Adrenal gland (tissue), 12 donors: ENCODE measurements around the gene TGFB1. TPM values are rescaled to one million over a fixed set of nuclear protein-coding genes. Genes with fewer than 3 reads are reported as not detected.
"Not testable (repeated sequence)": the region's sequence is repeated elsewhere in the genome, so short reads cannot be mapped to it uniquely, and the experiment has no call there.

Experiments
- DNase-seq, 7 donors: peaks; one replicate each; pipeline ENCODE4 v3.0.0-alpha.2; 2019 to 2020
- H3K27ac ChIP-seq, 5 donors: fragments of 200-600 bp; sonication (generic) in 4 of 5; 1 replicate in 3 of 5; 2 replicates in 2 of 5; pipeline versions ENCODE4 v1.5.1 to v1.8.0; 2016 to 2020; ENCODE audit warnings: mild to moderate bottlenecking in 1 of 5
- H3K27me3 ChIP-seq: fragments of 200-600 bp; 2 replicates; pipeline ENCODE4 v1.8.0; 2021
- H3K36me3 ChIP-seq, 2 donors: fragments of 200-600 bp; replicated peaks in 1 of 2; 1 replicate in 1 of 2; 2 replicates in 1 of 2; pipeline versions ENCODE4 v1.5.1 to v1.8.0; 2018 to 2022
- H3K4me1 ChIP-seq, 2 donors: fragments of 200-600 bp; replicated peaks in 1 of 2; 1 replicate in 1 of 2; 2 replicates in 1 of 2; pipeline versions ENCODE4 v1.5.1 to v1.8.0; 2018 to 2021
- H3K4me3 ChIP-seq, 4 donors: fragments of 200-600 bp; sonication (generic) in 3 of 4; one replicate each; pipeline ENCODE4 v1.5.1; 2016 to 2018
- H3K9me3 ChIP-seq, 3 donors: fragments of 200-600 bp; sonication (generic) in 1 of 3; replicated peaks in 1 of 3; 1 replicate in 2 of 3; 2 replicates in 1 of 3; pipeline versions ENCODE4 v1.5.1 to v1.8.0; 2016 to 2021
- POLR2A ChIP-seq, 2 donors: fragments of 450-650 bp; IDR thresholded peaks; one replicate each; pipeline ENCODE4 v1.6.1; 2017; ENCODE audit warnings: antibody characterized with exemption in 2 of 2, mild to moderate bottlenecking in 2 of 2, moderate library complexity in 1 of 2
- WGBS, 4 donors: extraction: QIAGEN DNeasy Blood & Tissue Kit in 2 of 4; methylation state at CpG; one replicate each; pipeline versions ENCODE4 v1.1.5 to v1.1.7; 2013 to 2017; 5-methylcytosine and 5-hydroxymethylcytosine counted together
- intact Hi-C, 2 donors: fragments of 100-400 bp; cut with DNase I; formaldehyde crosslinking; loops; one replicate each; pipeline versions ENCODE4 v1.14.1 to v1.15.0; 2022 to 2023
- polyA plus RNA-seq, 3 donors: library from polyadenylated mRNA; stranded (reverse); fragments of 200-250 nt in 2 of 3; fragments of 350-450 nt in 1 of 3; fragmentation: Illumina TruSeq in 1 of 3; extraction: RNeasy Lipid Tissue Mini Kit (QIAGEN cat#74804) in 1 of 3; gene quantifications; one replicate each; pipeline ENCODE4 v1.2.3, GENCODE V29; 2013 to 2014
- small RNA-seq, 2 donors: library from RNA; depleted of rRNA; stranded (forward); fragments of <200 nt; gene quantifications; one replicate each; pipeline ENCODE3, GENCODE V24; 2016
- total RNA-seq, 9 donors: library from RNA; depleted of rRNA in 4 of 9; stranded (reverse); fragments of >200 nt in 4 of 9; fragments of 120-200 nt in 1 of 9; fragmentation: NEBNext Ultra II Directional in 1 of 9; extraction: Animal tissue kit (Norgen Biotek cat#: 25700) in 1 of 9; gene quantifications; one replicate each; pipeline versions ENCODE4 v1.1.0 to v1.2.4, GENCODE V29; 2013 to 2023
- TF ChIP-seq, protein P1 (sequence below), 6 experiments: fragments of 450-650 bp in 4 of 6; fragments of 200-600 bp in 2 of 6; sonication (generic) in 1 of 6; IDR thresholded peaks; 1 replicate in 5 of 6; 2 replicates in 1 of 6; pipeline versions ENCODE4 v1.5.1 to v1.8.0; 2016 to 2021; ENCODE audit warnings: antibody characterized with exemption in 6 of 6, mild to moderate bottlenecking in 2 of 6, moderate library complexity in 1 of 6
- donor health status: healthy with polysubstance abuse.
- donor health status: Bipolar disorder and iron deficiency.
- donor health status: DM: yes; HTN: yes; CAD: no.
- donor health status: DM: no; HTN: no; CAD: no.
- donor health status: DM: no; HTN: no; CAD: no.
- donor health status: DM: yes; HTN: yes; CAD: no.

The TGFB1 gene
- total and polyA plus RNA-seq, 12 donors, result 1.6 to 75.9 (median 35.7) TPM

DNA sequence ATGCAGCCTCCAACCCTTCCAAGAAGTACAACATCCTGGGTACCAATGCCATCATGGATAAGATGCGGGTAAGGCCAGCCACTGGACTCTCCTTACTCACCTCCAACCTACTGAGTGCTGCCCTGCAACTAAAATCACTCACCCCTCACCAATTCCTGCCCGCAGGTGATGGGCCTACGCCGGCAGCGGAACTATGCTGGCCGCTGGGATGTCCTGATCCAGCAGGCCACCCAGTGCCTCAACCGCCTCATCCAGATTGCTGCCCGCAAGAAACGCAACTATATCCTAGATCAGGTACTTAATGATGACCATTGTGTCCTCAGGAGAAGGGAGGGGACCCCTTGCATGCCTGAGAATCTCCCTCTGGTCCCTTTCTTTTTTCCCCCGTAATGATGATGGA, 59.3 kb downstream of the TGFB1 start:
- no peak for DNase-seq

DNA sequence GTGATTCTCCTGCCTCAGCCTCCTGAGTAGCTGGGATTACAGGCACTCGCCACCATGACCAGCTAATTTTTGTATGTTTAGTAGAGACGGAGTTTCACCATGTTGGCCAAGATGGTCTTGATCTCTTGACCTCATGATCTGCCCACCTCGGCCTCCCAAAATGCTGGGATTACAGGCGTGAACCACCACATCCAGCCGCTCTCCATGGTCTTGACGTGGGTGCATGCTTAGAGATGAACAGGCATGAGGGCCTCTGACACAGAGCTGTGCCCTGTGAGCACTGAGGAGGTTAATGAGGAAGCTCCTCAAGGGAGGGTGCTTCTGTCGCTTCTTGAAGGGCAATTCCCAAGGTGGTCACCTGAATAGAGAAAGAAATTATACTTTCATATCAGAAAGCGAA, 63.9 kb downstream of the TGFB1 start:
- H3K27me3 ChIP-seq, intact Hi-C loops, H3K27ac ChIP-seq, H3K4me3 ChIP-seq, H3K9me3 ChIP-seq, DNase-seq, H3K4me1 ChIP-seq: not testable (repeated sequence)
- 92 to 95% (median 93%) methylated on average over 8 of the region's 8 CpGs for WGBS, 4 donors
- peaks cover 0 to 97% of the 10 kb centered on the region in 2 donors for H3K36me3 ChIP-seq

More for the DNA sequence above, 59.3 kb downstream of the TGFB1 start:
- Histone ChIP-seq H3K4me3 (no peak overlapping the region), H3K36me3 (peaks cover 0 to 79% of the 10 kb centered on the region in 2 donors), H3K27ac (no peak overlapping the region), H3K4me1 (peaks cover 23 to 33% of the 10 kb centered on the region in 2 donors), H3K9me3 (no peaks in the 10 kb centered on the region), H3K27me3 (no peaks in the 10 kb centered on the region)
- intact Hi-C loops, result no loop called here
- no peak for TF ChIP-seq POLR2A (IDR thresholded peaks at IDR 0.05)
- TF ChIP-seq, protein P1, sequence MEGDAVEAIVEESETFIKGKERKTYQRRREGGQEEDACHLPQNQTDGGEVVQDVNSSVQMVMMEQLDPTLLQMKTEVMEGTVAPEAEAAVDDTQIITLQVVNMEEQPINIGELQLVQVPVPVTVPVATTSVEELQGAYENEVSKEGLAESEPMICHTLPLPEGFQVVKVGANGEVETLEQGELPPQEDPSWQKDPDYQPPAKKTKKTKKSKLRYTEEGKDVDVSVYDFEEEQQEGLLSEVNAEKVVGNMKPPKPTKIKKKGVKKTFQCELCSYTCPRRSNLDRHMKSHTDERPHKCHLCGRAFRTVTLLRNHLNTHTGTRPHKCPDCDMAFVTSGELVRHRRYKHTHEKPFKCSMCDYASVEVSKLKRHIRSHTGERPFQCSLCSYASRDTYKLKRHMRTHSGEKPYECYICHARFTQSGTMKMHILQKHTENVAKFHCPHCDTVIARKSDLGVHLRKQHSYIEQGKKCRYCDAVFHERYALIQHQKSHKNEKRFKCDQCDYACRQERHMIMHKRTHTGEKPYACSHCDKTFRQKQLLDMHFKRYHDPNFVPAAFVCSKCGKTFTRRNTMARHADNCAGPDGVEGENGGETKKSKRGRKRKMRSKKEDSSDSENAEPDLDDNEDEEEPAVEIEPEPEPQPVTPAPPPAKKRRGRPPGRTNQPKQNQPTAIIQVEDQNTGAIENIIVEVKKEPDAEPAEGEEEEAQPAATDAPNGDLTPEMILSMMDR (IDR thresholded peaks at IDR 0.05), result no peak
- WGBS, 4 donors, result 89 to 98% (median 96%) methylated on average over 3 to 10 of the region's 10 CpGs

DNA sequence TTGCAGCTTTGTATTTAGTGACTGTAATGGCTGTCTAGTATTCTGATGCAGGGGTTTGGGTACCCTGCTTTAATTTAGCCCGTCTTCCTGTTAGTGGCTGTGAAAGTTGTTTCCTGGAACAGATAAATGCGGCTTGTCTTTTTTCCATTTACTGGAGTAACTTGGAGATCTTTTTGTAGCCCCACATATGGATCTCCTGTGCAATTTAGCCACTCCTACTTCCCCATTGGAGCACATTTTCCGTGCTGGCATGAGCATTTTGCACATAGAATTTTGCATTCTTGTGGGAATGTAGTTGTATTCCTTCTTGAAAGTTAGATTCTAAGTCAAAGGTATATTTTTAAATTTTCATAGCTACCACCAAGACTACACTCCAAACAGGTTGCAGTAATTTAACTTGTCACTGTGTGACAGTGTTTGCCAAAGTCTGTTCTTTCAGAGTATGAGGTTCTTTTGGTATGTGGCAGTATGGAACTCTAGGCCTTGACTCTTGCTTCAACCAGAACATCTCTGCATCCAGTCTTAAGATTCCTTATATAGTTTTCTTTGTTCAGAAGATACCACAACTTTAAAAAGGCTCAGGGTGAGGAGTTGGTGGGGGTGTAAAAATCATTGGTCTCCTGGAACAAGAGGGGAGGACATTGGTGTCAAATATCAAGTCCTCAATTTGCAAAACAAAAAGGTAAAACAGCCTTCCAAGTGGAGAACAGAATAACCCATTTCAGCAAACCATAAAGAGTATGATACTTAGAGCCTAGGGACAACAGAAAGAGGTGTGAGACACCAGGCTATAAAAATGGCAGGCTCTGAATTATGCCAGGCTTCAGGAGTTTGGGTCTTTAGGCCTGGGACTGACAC, 64.8 kb downstream of the TGFB1 start:
- no peak overlapping the region for H3K4me3 ChIP-seq
- intact Hi-C loops, result no loop called here
- 79 to 88% (median 85%) methylated on average over 3 of the region's 3 CpGs for WGBS, 4 donors

More for the DNA sequence above, 64.8 kb downstream of the TGFB1 start:
- DNase-seq, result no peak
- H3K9me3 ChIP-seq, result no peaks in the 10 kb centered on the region
- H3K27me3 ChIP-seq, result no peaks in the 10 kb centered on the region
- no peaks in the 10 kb centered on the region for H3K4me1 ChIP-seq
- H3K27ac ChIP-seq, result no peak overlapping the region
- H3K36me3 ChIP-seq, result peaks cover 0 to 97% of the 10 kb centered on the region in 2 donors
- no peak for TF ChIP-seq POLR2A (IDR thresholded peaks at IDR 0.05)
- TF ChIP-seq, protein P1 (IDR thresholded peaks at IDR 0.05), result no peak

Small RNA genes within 50 kb of the gene (small RNA-seq; reads per million reads assigned to genes)
- gene RN7SL34P, result 0 to 0.12 reads per million in 2 donors

Other genes with a start within 250 kb of the TGFB1 start
- gene CYP2F1, start 239.5 kb downstream of the TGFB1 start, total RNA-seq, result not detected
- not detected for gene CYP2F1, start 239.5 kb downstream of the TGFB1 start, polyA plus RNA-seq
- 1 to 10 TPM in 8 of 9 donors, under 1 TPM in 1; 0.06 to 4.7 (median 2.2) TPM for gene CYP2S1, start 160.7 kb downstream of the TGFB1 start, total RNA-seq
- 1 to 10 TPM in 2 of 3 donors, under 1 TPM in 1; 0.84 to 1.2 (median 1.2) TPM for gene CYP2S1, start 160.7 kb downstream of the TGFB1 start, polyA plus RNA-seq
- 100 to 1,000 TPM in 1 of 9 donors, 10 to 100 TPM in 8; 34.3 to 105 (median 61.3) TPM for gene AXL, start 134.7 kb downstream of the TGFB1 start, total RNA-seq
- gene AXL, start 134.7 kb downstream of the TGFB1 start, polyA plus RNA-seq, result 10 to 100 TPM; 12.0 to 18.1 (median 16.8) TPM
- gene HNRNPUL1, start 89.5 kb downstream of the TGFB1 start, total RNA-seq, result 100 to 1,000 TPM in 8 of 9 donors, 10 to 100 TPM in 1; 55.8 to 175 (median 146) TPM
- 100 to 1,000 TPM in 2 of 3 donors, 10 to 100 TPM in 1; 90.4 to 130 (median 101) TPM for gene HNRNPUL1, start 89.5 kb downstream of the TGFB1 start, polyA plus RNA-seq
- gene CCDC97, start 43.8 kb downstream of the TGFB1 start, total RNA-seq, result 10 to 100 TPM in 7 of 9 donors, 1 to 10 TPM in 2; 8.2 to 25.6 (median 18.9) TPM
- 10 to 100 TPM in 1 of 3 donors, 1 to 10 TPM in 2; 9.4 to 17.4 (median 10.0) TPM for gene CCDC97, start 43.8 kb downstream of the TGFB1 start, polyA plus RNA-seq
- 10 to 100 TPM in 5 of 9 donors, 1 to 10 TPM in 4; 6.4 to 16.8 (median 12.1) TPM for gene B9D2, start 10.2 kb upstream of the TGFB1 start, total RNA-seq
- gene B9D2, start 10.2 kb upstream of the TGFB1 start, polyA plus RNA-seq, result 10 to 100 TPM in 1 of 3 donors, 1 to 10 TPM in 2; 2.7 to 14.4 (median 8.9) TPM
- 10 to 100 TPM in 2 of 9 donors, 1 to 10 TPM in 7; 2.0 to 13.5 (median 9.4) TPM for gene TMEM91, start 22.6 kb upstream of the TGFB1 start, total RNA-seq
- gene TMEM91, start 22.6 kb upstream of the TGFB1 start, polyA plus RNA-seq, result 10 to 100 TPM in 2 of 3 donors, 1 to 10 TPM in 1; 1.9 to 88.6 (median 30.6) TPM
- gene EXOSC5, start 43.4 kb upstream of the TGFB1 start, total RNA-seq, result 10 to 100 TPM; 12.2 to 73.7 (median 28.5) TPM
- gene EXOSC5, start 43.4 kb upstream of the TGFB1 start, polyA plus RNA-seq, result 10 to 100 TPM in 2 of 3 donors, 1 to 10 TPM in 1; 4.2 to 38.7 (median 18.4) TPM
- 100 to 1,000 TPM in 6 of 9 donors, 10 to 100 TPM in 3; 51.8 to 294 (median 114) TPM for gene BCKDHA, start 43.9 kb upstream of the TGFB1 start, total RNA-seq
- 10 to 100 TPM; 17.6 to 44.3 (median 30.4) TPM for gene BCKDHA, start 43.9 kb upstream of the TGFB1 start, polyA plus RNA-seq
- gene B3GNT8, start 73.5 kb upstream of the TGFB1 start, total RNA-seq, result 1 to 10 TPM in 7 of 9 donors, under 1 TPM in 2; 0.30 to 6.5 (median 2.0) TPM
- gene B3GNT8, start 73.5 kb upstream of the TGFB1 start, polyA plus RNA-seq, result 1 to 10 TPM in 2 of 3 donors, under 1 TPM in 1; 0.15 to 3.5 (median 1.2) TPM
- 10 to 100 TPM; 35.5 to 60.9 (median 46.5) TPM for gene DMAC2, start 86.0 kb upstream of the TGFB1 start, total RNA-seq
- gene DMAC2, start 86.0 kb upstream of the TGFB1 start, polyA plus RNA-seq, result 10 to 100 TPM; 30.7 to 50.1 (median 45.3) TPM
- not detected for gene ERICH4, start 89.2 kb upstream of the TGFB1 start, total RNA-seq
- gene ERICH4, start 89.2 kb upstream of the TGFB1 start, polyA plus RNA-seq, result under 1 TPM in 1 of 3 donors, not detected in 2; 0.10 TPM
- 1 to 10 TPM in 7 of 9 donors, under 1 TPM in 1, not detected in 1; 0.50 to 4.7 (median 2.3) TPM for gene CEACAM21, start 222.2 kb upstream of the TGFB1 start, total RNA-seq
- gene CEACAM21, start 222.2 kb upstream of the TGFB1 start, polyA plus RNA-seq, result 1 to 10 TPM; 1.2 to 1.7 (median 1.5) TPM